HG02981 (cell line): ENCODE results near the gene FXR2.
"Not testable (repeated sequence)": the region's sequence is repeated elsewhere in the genome, so short reads cannot be mapped to it uniquely, and the experiment has no call there.

Experiments
- ATAC-seq: cut with Tn5 transposase; IDR thresholded peaks from one replicate; pipeline ENCODE4 v1.9.1; 2021; ENCODE audit warnings: mild to moderate bottlenecking, moderate library complexity; ENCODE audit not compliant: unreplicated experiment

FXR2 gene

GRCh38 chr17:7629939-7630571 is 15.4 kb upstream of the FXR2 start, which contains the start of gene SHBG:
TSS of gene SHBG (plus strand) at chr17:7630135. CDS start at chr17:7630173, 38 bp downstream.
- no peak for ATAC-seq

GRCh38 chr17:7627250-7628121 is 12.8 kb upstream of the FXR2 start, which contains the start of gene SAT2:
TSS of gene SAT2 (minus strand) at chr17:7627821. CDS start at chr17:7627635, 186 bp downstream.
- peak; percentile 87 for ATAC-seq

GRCh38 chr17:7626956-7627249 is 12.2 kb upstream of the FXR2 start:
- ATAC-seq = no peak

- ATAC-seq = no peak
Measured at GRCh38 chr17:7626307-7626706, 11.6 kb upstream of the FXR2 start.

- not testable (repeated sequence) for ATAC-seq
Measured at GRCh38 chr17:7625749-7626148, 11.1 kb upstream of the FXR2 start.

- ATAC-seq = no peak
Measured at GRCh38 chr17:7623661-7624060, 9.0 kb upstream of the FXR2 start.

GRCh38 chr17:7620835-7621234 is 6.1 kb upstream of the FXR2 start:
- no peak for ATAC-seq

GRCh38 chr17:7618608-7619007 is 3.9 kb upstream of the FXR2 start:
- no peak for ATAC-seq

- no peak for ATAC-seq
Measured at GRCh38 chr17:7615265-7615747, 609 bp upstream of the FXR2 start.

- no peak for ATAC-seq
Measured at GRCh38 chr17:7613769-7614424, 800 bp downstream of the FXR2 start.

GRCh38 chr17:7612294-7612640 is 2.4 kb downstream of the FXR2 start:
- no peak for ATAC-seq

GRCh38 chr17:7611635-7612293 is 2.9 kb downstream of the FXR2 start:
- no peak for ATAC-seq

- no peak for ATAC-seq
Measured at GRCh38 chr17:7610641-7611040, 4.1 kb downstream of the FXR2 start.

- ATAC-seq = no peak
Measured at GRCh38 chr17:7606280-7606679, 8.4 kb downstream of the FXR2 start.

GRCh38 chr17:7597561-7597960 is 17.1 kb downstream of the FXR2 start:
- not testable (repeated sequence) for ATAC-seq

- no peak for ATAC-seq
Measured at GRCh38 chr17:7593296-7593695, 21.4 kb downstream of the FXR2 start.

GRCh38 chr17:7592422-7593021 is 22.2 kb downstream of the FXR2 start:
- no peak for ATAC-seq

GRCh38 chr17:7591596-7591995 is 23.1 kb downstream of the FXR2 start:
- no peak for ATAC-seq

- no peak for ATAC-seq
Measured at GRCh38 chr17:7590743-7591142, 24.0 kb downstream of the FXR2 start.

- ATAC-seq = no peak
Measured at GRCh38 chr17:7589891-7590691, 24.6 kb downstream of the FXR2 start, which contains the start of gene SOX15. TSS of gene SOX15 (minus strand) at chr17:7590094. CDS start at chr17:7589676, 418 bp downstream.
